Globus pallidus (tissue), 1 donor: ENCODE data around the gene ATP8A1.
"Not testable (repeated sequence)": the region's sequence is repeated elsewhere in the genome, so short reads cannot be mapped to it uniquely, and the experiment has no call there.

ENCODE experiments used
- DNase-seq: peaks from one replicate; pipeline ENCODE4 v3.0.0-alpha.2; 2015; ENCODE audit warnings: low spot score

The ATP8A1 gene

DNA sequence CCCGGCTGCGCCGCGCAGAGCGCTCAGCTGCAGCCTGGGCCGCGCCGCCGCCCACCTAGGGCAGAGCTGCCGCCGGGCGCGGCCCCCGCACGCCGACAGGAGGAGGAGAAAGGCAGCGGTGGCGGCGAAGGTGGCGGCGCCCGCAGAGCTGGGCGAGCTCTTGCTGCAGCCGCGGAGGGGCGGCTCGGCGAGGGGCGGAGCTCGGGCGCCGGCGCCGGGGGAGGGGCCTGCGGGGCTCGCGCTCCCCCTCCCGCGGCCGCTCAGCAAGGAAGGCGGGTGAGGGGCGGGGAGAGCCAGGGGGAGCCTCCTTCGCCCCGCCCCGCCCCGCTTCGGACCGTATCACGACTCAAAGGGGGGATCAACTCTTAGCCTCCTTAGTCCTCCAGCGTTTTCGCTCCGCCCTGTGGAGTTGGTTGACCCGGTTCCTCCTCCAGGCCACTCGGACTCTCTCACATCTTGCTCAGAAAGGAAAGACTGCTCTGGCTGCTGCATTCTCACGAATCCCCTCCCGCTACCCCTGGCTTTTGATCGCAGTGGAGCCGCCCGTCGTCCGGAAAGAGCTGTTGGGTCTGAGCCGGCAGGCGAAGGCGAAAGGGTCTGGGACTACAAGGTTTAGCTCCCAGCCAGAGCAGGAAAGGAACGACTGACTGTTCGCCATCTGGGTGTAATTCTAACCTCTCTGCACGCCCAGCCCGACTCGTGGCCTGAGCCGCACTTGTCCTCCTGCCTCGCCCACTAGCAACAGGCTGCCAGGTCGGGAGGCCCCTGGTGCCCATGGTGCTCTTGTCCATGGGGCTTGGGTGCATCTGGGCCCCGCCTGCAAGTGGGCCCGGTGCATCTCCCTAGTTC, at the start of gene ATP8A1:
ATP8A1 (minus strand) TSS at position 162 of the 849 bp plus-strand sequence. CDS start 232 bp downstream, outside the sequence.
- peak; percentile 97 for DNase-seq

DNA sequence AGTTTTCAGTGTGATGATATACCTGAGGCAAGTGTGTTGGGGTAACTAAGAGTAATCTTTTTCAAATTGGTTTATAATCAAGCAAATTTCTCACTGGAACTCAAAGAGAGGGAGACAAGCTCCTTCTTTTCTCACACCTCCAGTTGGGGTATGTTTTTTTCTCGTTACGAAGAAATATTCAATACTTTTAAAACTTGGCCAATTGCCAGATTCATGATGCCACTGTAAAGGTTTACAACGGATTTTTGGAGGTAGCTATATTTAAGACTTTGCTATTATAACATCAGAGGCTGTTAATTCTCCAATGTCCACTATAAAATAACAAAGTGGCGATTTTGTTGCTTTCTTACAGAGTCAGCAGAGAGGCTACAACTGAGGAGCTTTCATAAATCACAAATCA, 49.2 kb upstream of the ATP8A1 start:
- DNase-seq = no peak

GRCh38 chr4:42703813-42704212, 46.9 kb upstream of the ATP8A1 start:
- no peak for DNase-seq

- DNase-seq = no peak
Observed at GRCh38 chr4:42702895-42703294, 46.0 kb upstream of the ATP8A1 start.

DNA sequence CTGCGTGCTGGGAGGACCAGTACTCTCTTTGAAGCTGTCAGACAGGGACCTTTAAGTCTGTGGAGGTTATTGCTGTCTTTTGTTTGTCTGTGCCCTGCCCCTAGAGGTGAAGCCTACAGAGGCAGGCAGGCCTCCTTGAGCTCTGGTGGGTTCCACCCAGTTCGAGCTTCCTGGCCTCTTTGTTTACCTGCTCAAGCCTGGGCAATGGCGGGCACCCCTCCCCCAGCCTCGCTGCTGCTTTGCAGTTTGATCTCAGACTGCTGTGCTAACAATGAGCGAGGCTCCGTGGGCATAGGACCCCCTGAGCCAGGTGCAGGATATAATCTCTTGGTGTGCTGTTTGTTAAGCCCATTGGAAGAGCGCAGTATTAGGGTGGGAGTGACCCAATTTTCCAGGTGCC, 44.9 kb upstream of the ATP8A1 start:
- not testable (repeated sequence) for DNase-seq

- no peak for DNase-seq
Observed at GRCh38 chr4:42690537-42690936, 33.6 kb upstream of the ATP8A1 start.

- no peak for DNase-seq
Observed at GRCh38 chr4:42683393-42683792, 26.5 kb upstream of the ATP8A1 start.

- no peak for DNase-seq
Observed at GRCh38 chr4:42678512-42678911, 21.6 kb upstream of the ATP8A1 start.

DNA sequence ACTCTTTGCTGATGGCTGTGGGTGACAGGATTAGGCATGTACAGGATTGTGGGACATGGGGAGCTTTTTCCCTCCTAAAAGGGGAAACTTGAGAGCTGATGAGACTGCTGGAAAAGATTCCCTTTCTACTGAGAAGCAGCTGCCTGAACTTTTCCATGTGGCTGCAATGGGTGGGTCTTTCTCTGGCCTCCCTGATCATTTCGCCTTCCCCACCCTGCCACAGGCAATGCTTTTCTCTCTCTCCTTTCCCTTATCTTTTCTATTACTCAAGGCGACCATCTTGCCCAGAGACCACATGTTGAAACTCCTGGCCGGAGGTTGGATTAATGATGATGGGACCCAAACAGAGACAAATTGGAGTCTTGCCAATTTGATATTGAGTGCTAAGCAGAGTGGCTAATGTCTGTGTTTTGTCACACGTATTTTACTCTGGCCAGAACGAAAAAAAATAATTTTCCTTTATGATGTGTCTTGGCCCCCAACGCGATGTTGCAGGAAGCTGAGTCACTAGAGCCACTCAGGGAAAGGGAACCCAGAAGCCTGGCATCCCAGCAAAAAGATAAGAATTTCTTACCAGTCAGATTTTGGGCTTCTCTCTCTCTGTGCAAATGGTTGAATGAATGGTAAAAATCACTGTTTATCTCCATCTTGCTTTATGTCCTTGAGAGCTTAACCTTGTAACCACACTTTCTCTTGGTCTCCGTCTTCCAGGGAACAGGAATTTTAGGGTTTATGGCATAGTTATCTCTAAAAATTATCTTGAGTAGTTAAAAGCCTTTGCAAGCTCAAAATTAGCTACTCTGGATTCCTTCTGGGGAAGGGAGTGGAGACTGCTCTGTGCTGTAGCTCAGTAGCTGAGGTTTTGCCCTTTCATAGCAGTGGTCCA, 19.4 kb upstream of the ATP8A1 start:
- DNase-seq = no peak

DNA sequence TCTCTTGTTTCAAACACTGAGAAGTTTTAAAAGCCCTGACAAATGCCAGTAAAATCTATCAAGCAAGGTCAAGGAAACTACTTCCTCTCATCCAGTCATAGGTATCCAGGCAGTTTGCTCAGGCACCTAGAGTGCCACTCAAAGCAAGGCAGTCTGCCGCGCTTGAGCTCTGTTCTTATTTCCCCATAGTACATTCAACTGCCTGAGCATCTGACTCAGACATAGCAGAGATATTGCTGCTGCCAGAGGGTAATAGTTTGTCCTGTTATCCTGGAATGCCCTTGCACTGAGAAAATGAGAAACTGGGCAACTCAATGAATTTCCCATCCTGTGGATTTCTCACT, 16.1 kb upstream of the ATP8A1 start:
- DNase-seq = no peak

DNA sequence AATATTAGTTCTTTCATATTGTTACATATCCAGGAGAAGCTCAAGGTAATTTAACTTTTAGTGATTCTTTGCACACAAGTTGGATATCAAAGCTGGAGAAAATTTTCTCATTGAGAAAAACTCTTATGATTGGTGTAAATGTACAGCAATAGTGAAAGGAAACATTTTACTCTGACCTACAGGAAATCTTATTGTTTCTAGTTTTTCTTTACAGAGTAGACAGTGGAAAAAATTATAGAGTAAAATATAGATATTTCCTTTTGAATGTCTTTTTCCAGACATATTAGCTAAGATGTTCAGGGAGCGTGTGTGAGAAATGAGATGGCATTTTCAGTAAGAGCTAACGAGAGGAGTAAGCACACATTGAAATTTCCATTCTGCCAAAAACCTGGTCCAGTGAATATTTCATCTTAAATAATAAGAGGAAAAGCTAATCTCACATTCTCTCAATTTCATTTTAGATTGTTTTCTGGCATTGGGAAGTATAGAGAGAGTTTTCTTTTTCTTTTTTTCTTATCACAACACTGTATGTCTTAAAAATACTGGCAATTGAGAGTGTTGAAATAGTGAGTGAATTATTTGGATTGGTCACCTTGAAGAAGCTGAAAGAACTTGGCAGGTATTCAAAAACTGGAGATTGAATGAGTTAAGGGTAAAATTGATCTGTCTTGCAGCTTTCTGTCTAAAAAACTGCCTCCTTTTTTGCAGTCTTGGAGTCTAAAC, 15.6 kb upstream of the ATP8A1 start:
- DNase-seq = no peak

GRCh38 chr4:42671431-42672194, 14.7 kb upstream of the ATP8A1 start:
- no peak for DNase-seq

- no peak for DNase-seq
Observed at GRCh38 chr4:42658261-42658660, 1.4 kb upstream of the ATP8A1 start.

- DNase-seq = no peak
Observed at GRCh38 chr4:42656679-42656943, 294 bp downstream of the ATP8A1 start.

DNA sequence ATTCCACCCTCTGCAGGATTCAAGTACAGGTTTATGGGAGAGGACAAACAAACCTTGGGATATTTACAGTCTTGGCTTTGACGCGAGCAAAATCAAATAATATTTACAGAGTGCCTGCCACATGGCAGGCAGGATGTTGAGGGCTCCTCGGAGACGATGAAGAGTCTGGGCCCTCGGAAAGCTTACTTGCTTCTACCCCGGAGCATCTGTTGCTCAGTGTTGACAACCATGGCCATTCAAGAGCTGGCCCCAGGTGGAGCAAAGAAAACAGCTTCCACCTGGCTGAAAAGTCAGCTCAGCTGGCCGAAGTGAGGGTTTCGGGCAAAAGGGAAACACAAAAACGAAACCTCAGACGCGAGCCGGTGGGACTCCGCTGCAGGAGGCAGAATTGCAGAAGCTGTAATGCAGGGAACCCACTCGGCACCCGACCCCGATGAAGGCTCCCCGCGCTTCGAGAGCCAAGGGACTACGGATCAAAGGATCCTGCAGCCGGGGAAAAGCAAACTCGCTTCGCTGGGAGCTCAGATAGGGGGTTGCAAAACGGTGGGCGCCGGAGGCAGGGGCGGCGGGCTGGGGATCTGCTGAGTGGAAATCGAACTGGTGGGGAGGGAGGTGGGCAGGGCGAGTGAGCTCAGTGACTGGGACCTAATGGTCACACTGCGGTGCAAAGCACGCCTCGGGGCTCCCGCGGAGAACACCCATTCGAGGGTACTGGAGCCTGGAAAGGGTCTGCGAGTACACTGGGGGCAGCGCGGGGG, 805 bp downstream of the ATP8A1 start:
- DNase-seq = no peak

DNA sequence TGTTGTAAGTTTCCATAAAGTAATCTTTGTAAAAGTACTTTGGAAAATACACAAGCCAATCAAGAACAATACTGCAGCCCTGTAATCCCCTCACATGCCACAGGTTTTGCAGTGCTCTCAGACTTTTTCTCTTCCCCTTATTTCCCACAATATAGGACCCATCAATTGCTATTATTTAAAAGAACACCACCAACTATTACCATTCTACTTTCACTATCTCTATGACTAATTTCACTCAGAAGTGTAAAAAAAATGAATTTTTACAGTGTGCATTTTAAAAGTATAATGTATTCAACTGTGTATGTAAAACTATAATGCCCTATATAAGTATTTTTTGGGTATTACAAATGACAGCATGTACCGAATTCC, 1.7 kb downstream of the ATP8A1 start:
- DNase-seq = no peak

GRCh38 chr4:42654631-42655268, 2.2 kb downstream of the ATP8A1 start:
- no peak for DNase-seq

DNA sequence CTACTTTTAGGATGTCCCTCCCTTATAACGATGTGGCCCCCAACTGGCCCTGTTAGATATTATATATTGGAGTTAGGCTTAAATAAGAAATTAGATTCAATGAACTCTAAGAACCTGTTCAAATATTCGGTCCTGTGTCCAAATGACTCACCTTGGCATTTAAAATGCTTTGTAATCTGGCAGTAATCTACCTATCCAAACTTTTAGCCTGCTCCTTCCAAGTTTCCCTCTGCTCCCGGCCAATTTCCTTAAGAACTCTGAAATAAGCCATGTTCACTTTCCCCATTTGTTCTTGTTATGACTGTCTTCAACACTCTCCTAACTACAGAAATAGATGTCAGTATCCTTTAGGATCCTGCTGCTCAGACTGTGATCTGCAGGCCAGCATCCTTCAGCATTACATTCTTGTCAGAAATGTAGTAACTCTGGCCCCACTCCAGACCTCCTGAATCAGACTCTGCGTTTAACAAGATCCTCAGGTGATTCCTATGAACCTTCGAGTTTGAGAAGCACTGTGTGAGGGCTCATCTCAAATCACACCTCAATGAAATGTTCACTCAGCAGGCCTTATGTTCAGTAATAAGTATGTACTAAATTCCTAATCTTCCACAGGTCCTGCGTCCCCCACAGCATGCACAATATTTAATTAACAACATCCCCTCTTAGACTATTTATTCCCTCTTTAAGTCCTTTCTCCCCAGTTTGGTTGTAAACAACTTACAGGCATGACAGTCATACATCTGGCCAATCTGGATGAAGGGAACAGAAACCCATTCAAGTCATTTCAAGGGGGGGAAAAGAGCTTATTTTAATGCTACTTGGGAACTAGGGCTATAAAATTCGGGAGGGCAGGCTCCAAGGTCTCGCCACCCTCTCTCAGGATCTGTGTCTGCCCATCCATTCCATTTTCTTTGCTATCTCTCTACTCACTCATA, 3.0 kb downstream of the ATP8A1 start:
- DNase-seq = peak; percentile 72

GRCh38 chr4:42652529-42653231, 4.2 kb downstream of the ATP8A1 start:
- not testable (repeated sequence) for DNase-seq
